HFFc6 (cell line): ENCODE results near the gene KBTBD8. TPM values are rescaled to one million over a fixed set of nuclear protein-coding genes. Genes with fewer than 3 reads are reported as not detected.

Source experiments
- DNase-seq: peaks from one replicate; pipeline ENCODE4 v3.0.0-alpha.2; 2018
- H3K27ac Mint-ChIP-seq: 2 replicates; pipeline ENCODE4 v1.8.0; 2020; ENCODE audit warnings: mild to moderate bottlenecking, mixed read lengths
- H3K27me3 Mint-ChIP-seq: 2 replicates; pipeline ENCODE4 v1.8.0; 2021; ENCODE audit warnings: mild to moderate bottlenecking, moderate library complexity, mixed read lengths; ENCODE audit not compliant: insufficient read depth
- H3K36me3 Mint-ChIP-seq: 2 replicates; pipeline ENCODE4 v1.8.0; 2021; ENCODE audit warnings: low read depth, mixed read lengths
- H3K4me1 Mint-ChIP-seq: 2 replicates; pipeline ENCODE4 v1.8.0; 2020; ENCODE audit warnings: low read depth, mixed read lengths
- H3K4me3 Mint-ChIP-seq: 2 replicates; pipeline ENCODE4 v1.8.0; 2020; ENCODE audit warnings: mild to moderate bottlenecking, moderate library complexity, mixed read lengths
- H3K9me3 Mint-ChIP-seq: 2 replicates; pipeline ENCODE4 v1.8.0; 2020; ENCODE audit warnings: mild to moderate bottlenecking, mixed read lengths
- CTCF ChIP-seq: fragments of 200-600 bp; sonication (generic); IDR thresholded peaks from 2 replicates; pipeline ENCODE4 v1.5.0; 2021; ENCODE audit warnings: antibody characterized with exemption, mild to moderate bottlenecking
- total RNA-seq, 6 experiments: library from RNA; stranded (reverse); fragmentation: NEBNext Ultra II Directional; extraction: Animal tissue kit (Norgen Biotek cat#: 25700); gene quantifications; 2 replicates in 1 of 6; 3 replicates in 5 of 6; pipeline ENCODE4 v1.2.3, GENCODE V29; 2021

The KBTBD8 gene
- total RNA-seq, 6 experiments from 2014 or later, result 1.3 to 2.4 (median 1.7) TPM

GRCh38 chr3:66956742-66957141 is 41.4 kb upstream of the KBTBD8 start:
- Mint-ChIP-seq H3K27me3 (peaks cover 2% of the 10 kb centered on the region; the same call in 1 of the 2 replicates), H3K9me3 (no peaks in the 10 kb centered on the region), H3K4me1 (no peaks in the 10 kb centered on the region), H3K4me3 (no peak overlapping the region), H3K27ac (no peak overlapping the region), H3K36me3 (no peaks in the 10 kb centered on the region)
- no peak for TF ChIP-seq CTCF
- DNase-seq, result no peak

- DNase-seq, result no peak
- Mint-ChIP-seq H3K27ac (no peak overlapping the region), H3K4me3 (no peak overlapping the region), H3K9me3 (no peaks in the 10 kb centered on the region), H3K36me3 (no peaks in the 10 kb centered on the region), H3K4me1 (no peaks in the 10 kb centered on the region), H3K27me3 (peaks cover 2% of the 10 kb centered on the region; the same call in 1 of the 2 replicates)
- no peak for TF ChIP-seq CTCF
These were observed 40.7 kb upstream of the KBTBD8 start for GRCh38 chr3:66957367-66957766.

- H3K9me3 Mint-ChIP-seq, result no peaks in the 10 kb centered on the region
- H3K36me3 Mint-ChIP-seq, result no peaks in the 10 kb centered on the region
- no peaks in the 10 kb centered on the region for H3K4me1 Mint-ChIP-seq
These were observed 40.0 kb upstream of the KBTBD8 start for GRCh38 chr3:66958067-66958466.

GRCh38 chr3:66962664-66963063 is 35.4 kb upstream of the KBTBD8 start:
- no peaks in the 10 kb centered on the region for H3K9me3 Mint-ChIP-seq

More at GRCh38 chr3:66958067-66958466, 40.0 kb upstream of the KBTBD8 start:
- no peak for TF ChIP-seq CTCF
- DNase-seq, result no peak
- H3K27ac Mint-ChIP-seq, result no peak overlapping the region
- H3K4me3 Mint-ChIP-seq, result no peak overlapping the region
- H3K27me3 Mint-ChIP-seq, result peaks cover 2% of the 10 kb centered on the region; the same call in 1 of the 2 replicates

GRCh38 chr3:66971245-66971644 is 26.9 kb upstream of the KBTBD8 start:
- H3K36me3 Mint-ChIP-seq, result no peaks in the 10 kb centered on the region
- peaks cover 13% of the 10 kb centered on the region for H3K4me1 Mint-ChIP-seq
- DNase-seq, result no peak
- no peak for TF ChIP-seq CTCF
- H3K4me3 Mint-ChIP-seq, result no peak overlapping the region; the same call in 1 of the 2 replicates
- no peaks in the 10 kb centered on the region for H3K9me3 Mint-ChIP-seq
- H3K27me3 Mint-ChIP-seq, result peaks cover 9% of the 10 kb centered on the region
- no peak overlapping the region for H3K27ac Mint-ChIP-seq

More at GRCh38 chr3:66962664-66963063, 35.4 kb upstream of the KBTBD8 start:
- TF ChIP-seq CTCF, result no peak
- no peak for DNase-seq
- peaks cover 3% of the 10 kb centered on the region for H3K27me3 Mint-ChIP-seq
- H3K4me3 Mint-ChIP-seq, result no peak overlapping the region
- no peaks in the 10 kb centered on the region for H3K4me1 Mint-ChIP-seq
- H3K36me3 Mint-ChIP-seq, result no peaks in the 10 kb centered on the region
- no peak overlapping the region for H3K27ac Mint-ChIP-seq
